Caco-2 (cell line): ENCODE results near the gene METTL13. TPM values are rescaled to one million over a fixed set of nuclear protein-coding genes. Genes with fewer than 3 reads are reported as not detected.

ENCODE experiments used
- BruUV-seq: library from RNA; stranded (reverse); fragments of 400-500 nt; replicated peaks from 2 replicates; lab custom pipeline; 2021; lab: Mats Ljungman, UMichigan
- CTCF ChIA-PET: fragments of 300-600 bp; sonication (Branson Sonifier 250); formaldehyde crosslinking; loops from one replicate; lab custom pipeline; 2022; ENCODE audit warnings: antibody characterized with exemption; lab: Charles Lee
- POLR2A ChIA-PET: fragments of 300-600 bp; sonication (Branson Sonifier 250); formaldehyde crosslinking; loops from one replicate; lab custom pipeline; 2022; ENCODE audit warnings: antibody characterized with exemption; lab: Charles Lee
- DNase-seq, 2 experiments: peaks; one replicate each; pipeline versions ENCODE4 v3.0.0 to v3.0.0-alpha.2; 2020 to 2022
- H3K27me3 ChIP-seq: replicated peaks from 2 replicates; pipeline ENCODE4 v1.6.0; 2011; ENCODE audit warnings: low read length; ENCODE audit not compliant: control insufficient read depth, insufficient read depth
- H3K36me3 ChIP-seq: 2 replicates; pipeline ENCODE4 v1.5.1; 2011; ENCODE audit warnings: low read length; ENCODE audit not compliant: control insufficient read depth, insufficient read depth
- H3K4me1 ChIP-seq: fragments of 250-450 bp; sonication (Bioruptor Pico); 2 replicates; pipeline ENCODE4 v1.5.1; 2020; ENCODE audit warnings: mild to moderate bottlenecking
- H3K4me3 ChIP-seq: 2 replicates; pipeline ENCODE4 v1.5.1; 2011; ENCODE audit warnings: low read depth, mild to moderate bottlenecking, control low read depth, low read length
- H3K9me3 ChIP-seq: fragments of 250-450 bp; sonication (Bioruptor Pico); 2 replicates; pipeline ENCODE4 v1.5.1; 2020; ENCODE audit warnings: mild to moderate bottlenecking, moderate library complexity
- H3K27ac Mint-ChIP-seq: one replicate; pipeline ENCODE4 v1.8.0; 2022; ENCODE audit warnings: mixed read lengths; ENCODE audit not compliant: unreplicated experiment
- H3K27me3 Mint-ChIP-seq: one replicate; pipeline ENCODE4 v1.8.0; 2022; ENCODE audit warnings: mixed read lengths; ENCODE audit not compliant: insufficient read depth, unreplicated experiment
- H3K36me3 Mint-ChIP-seq: one replicate; pipeline ENCODE4 v1.8.0; 2022; ENCODE audit warnings: mild to moderate bottlenecking, mixed read lengths; ENCODE audit not compliant: insufficient read depth, unreplicated experiment
- H3K4me1 Mint-ChIP-seq: one replicate; pipeline ENCODE4 v1.8.0; 2022; ENCODE audit warnings: low read depth, mixed read lengths; ENCODE audit not compliant: unreplicated experiment
- H3K4me3 Mint-ChIP-seq: one replicate; pipeline ENCODE4 v1.8.0; 2022; ENCODE audit warnings: mild to moderate bottlenecking, moderate library complexity, mixed read lengths; ENCODE audit not compliant: unreplicated experiment
- H3K9me3 Mint-ChIP-seq: one replicate; pipeline ENCODE4 v1.8.0; 2022; ENCODE audit warnings: mixed read lengths; ENCODE audit not compliant: unreplicated experiment
- CTCF ChIP-seq, 2 experiments: fragments of 200-600 bp in 1 of 2; IDR thresholded peaks; 1 replicate in 1 of 2; 2 replicates in 1 of 2; pipeline versions ENCODE4 v1.5.1 to v1.8.0; 2011 to 2022; ENCODE audit warnings: antibody characterized with exemption in 1 of 2, control low read depth in 1 of 2, inconsistent platforms in 1 of 2, low read depth in 1 of 2, low read length in 1 of 2, mild to moderate bottlenecking in 1 of 2, moderate library complexity in 1 of 2; ENCODE audit not compliant: insufficient read depth in 1 of 2, severe bottlenecking in 1 of 2, unreplicated experiment in 1 of 2
- intact Hi-C: fragments of 100-400 bp; cut with micrococcal nuclease; formaldehyde crosslinking; loops from one replicate; pipeline ENCODE4 v1.10.0; 2022; ENCODE audit not compliant: unreplicated experiment
- total RNA-seq: library from RNA; stranded (reverse); gene quantifications from 2 replicates; pipeline ENCODE4 v1.2.3, GENCODE V29; 2022

METTL13 gene
- total RNA-seq, 1 experiment from 2014 or later, result 36.9 TPM

- H3K36me3 ChIP-seq, result peaks cover 6% of the 10 kb centered on the region
- H3K27me3 ChIP-seq, result no peaks in the 10 kb centered on the region
- no peak overlapping the region for H3K4me3 ChIP-seq
- TF ChIP-seq CTCF (IDR thresholded peaks at IDR 0.05; ENCODE audit: insufficient read depth in 1 of 2, low read depth in 1 of 2, low read length in 1 of 2, severe bottlenecking in 1 of 2, unreplicated experiment in 1 of 2), result no peak
- H3K4me1 ChIP-seq, result no peaks in the 10 kb centered on the region
- Mint-ChIP-seq H3K4me3 (no peak overlapping the region), H3K27ac (no peak overlapping the region), H3K9me3 (no peaks in the 10 kb centered on the region), H3K36me3 (peaks cover 54% of the 10 kb centered on the region), H3K27me3 (no peaks in the 10 kb centered on the region), H3K4me1 (peaks cover under 1% of the 10 kb centered on the region)
- POLR2A ChIA-PET, result no interaction called here
- no peak for DNase-seq
- no TSS peak for BruUV-seq
- CTCF ChIA-PET, result no interaction called here
- no peaks in the 10 kb centered on the region for H3K9me3 ChIP-seq
- intact Hi-C loops, result no loop called here
These were observed 6.4 kb downstream of the METTL13 start for GRCh38 chr1:171787686-171788480.

- DNase-seq, result no peak
- TF ChIP-seq CTCF (IDR thresholded peaks at IDR 0.05; ENCODE audit: insufficient read depth in 1 of 2, low read depth in 1 of 2, low read length in 1 of 2, severe bottlenecking in 1 of 2, unreplicated experiment in 1 of 2), result no peak
- peaks cover 6% of the 10 kb centered on the region for H3K36me3 ChIP-seq
- H3K27me3 ChIP-seq, result no peaks in the 10 kb centered on the region
- H3K9me3 Mint-ChIP-seq, result no peaks in the 10 kb centered on the region
- H3K27ac Mint-ChIP-seq, result no peak overlapping the region
- no peak overlapping the region for H3K4me3 Mint-ChIP-seq
- intact Hi-C loops, result no loop called here
- H3K27me3 Mint-ChIP-seq, result no peaks in the 10 kb centered on the region
- ChIA-PET POLR2A (no interaction called here), CTCF (no interaction called here)
- no peaks in the 10 kb centered on the region for H3K9me3 ChIP-seq
- H3K4me1 Mint-ChIP-seq, result no peaks in the 10 kb centered on the region
- peaks cover 49% of the 10 kb centered on the region for H3K36me3 Mint-ChIP-seq
- BruUV-seq, result no TSS peak
- no peak overlapping the region for H3K4me3 ChIP-seq
- H3K4me1 ChIP-seq, result no peaks in the 10 kb centered on the region
These were observed 7.2 kb downstream of the METTL13 start for GRCh38 chr1:171788696-171789095.

GRCh38 chr1:171790318-171790717, 8.9 kb downstream of the METTL13 start:
- H3K27me3 Mint-ChIP-seq, result no peaks in the 10 kb centered on the region
- H3K9me3 ChIP-seq, result no peaks in the 10 kb centered on the region
- POLR2A ChIA-PET, result no interaction called here
- H3K27ac Mint-ChIP-seq, result no peak overlapping the region
- no peaks in the 10 kb centered on the region for H3K4me1 Mint-ChIP-seq
- H3K4me1 ChIP-seq, result no peaks in the 10 kb centered on the region
- no peaks in the 10 kb centered on the region for H3K27me3 ChIP-seq
- BruUV-seq, result no TSS peak
- peaks cover 60% of the 10 kb centered on the region for H3K36me3 Mint-ChIP-seq
- H3K9me3 Mint-ChIP-seq, result no peaks in the 10 kb centered on the region
- no peak overlapping the region for H3K4me3 Mint-ChIP-seq
- no peak for TF ChIP-seq CTCF (IDR thresholded peaks at IDR 0.05; ENCODE audit: insufficient read depth in 1 of 2, low read depth in 1 of 2, low read length in 1 of 2, severe bottlenecking in 1 of 2, unreplicated experiment in 1 of 2)
- no peak for DNase-seq
- intact Hi-C loops, result no loop called here
- H3K36me3 ChIP-seq, result peaks cover 1% of the 10 kb centered on the region
- CTCF ChIA-PET, result no interaction called here
- H3K4me3 ChIP-seq, result no peak overlapping the region
